ENCODE results near the gene OSBP2.

GRCh38 chr22:30902496-30903357 lies 208.1 kb downstream of the OSBP2 start:
- no peak for TF ChIP-seq CTCF (CRISPR knock-in tag; IDR thresholded peaks at IDR 0.05)
- TF ChIP-seq EP300 (IDR thresholded peaks at IDR 0.05; ENCODE audit: low read depth in 2 of 2, low read length in 2 of 2) = no peak
- no peak for TF ChIP-seq EP300 (CRISPR knock-in tag; IDR thresholded peaks at IDR 0.05; ENCODE audit: borderline replicate concordance)
- no peak for TF ChIP-seq PCBP1 (IDR thresholded peaks at IDR 0.05; ENCODE audit: borderline replicate concordance, low read depth, low read length)
- TF ChIP-seq UBTF (CRISPR knock-in tag; IDR thresholded peaks at IDR 0.05) = no peak
